A673 (cell line): ENCODE results near the gene TLE1. TPM values are rescaled to one million over a fixed set of nuclear protein-coding genes. Genes with fewer than 3 reads are reported as not detected.

Experiments used
- BruUV-seq: library from RNA; stranded (reverse); fragments of 400-500 nt; replicated peaks from 2 replicates; lab custom pipeline; 2021; lab: Mats Ljungman, UMichigan
- CTCF ChIA-PET: fragments of 300-600 bp; sonication (Branson Sonifier 250); formaldehyde crosslinking; loops from one replicate; lab custom pipeline; 2022; ENCODE audit warnings: antibody characterized with exemption; lab: Charles Lee
- POLR2A ChIA-PET: fragments of 300-600 bp; sonication (Branson Sonifier 250); formaldehyde crosslinking; loops from one replicate; lab custom pipeline; 2022; ENCODE audit warnings: antibody characterized with exemption; ENCODE audit not compliant: low non-redundant PET; lab: Charles Lee
- DNase-seq: peaks from one replicate; pipeline ENCODE4 v3.0.0-alpha.2; 2015; ENCODE audit warnings: low spot score
- H3K27ac ChIP-seq: fragments of 200-600 bp; sonication (generic); 2 replicates; pipeline ENCODE4 v1.5.1; 2016; ENCODE audit warnings: mixed run types, low read depth, mild to moderate bottlenecking, mixed read lengths, antibody characterized with exemption, low read length; ENCODE audit not compliant: poor library complexity, severe bottlenecking
- H3K27me3 ChIP-seq: fragments of 200-600 bp; sonication (generic); replicated peaks from 2 replicates; pipeline ENCODE4 v1.6.1; 2017; ENCODE audit warnings: mixed run types, low read depth, mild to moderate bottlenecking, mixed read lengths, antibody characterized with exemption, low read length; ENCODE audit not compliant: insufficient read depth, poor library complexity
- H3K36me3 ChIP-seq: fragments of 200-600 bp; sonication (generic); 2 replicates; pipeline ENCODE4 v1.6.1; 2016; ENCODE audit warnings: mixed run types, mild to moderate bottlenecking, mixed read lengths, antibody characterized with exemption, low read length; ENCODE audit not compliant: insufficient read depth, poor library complexity, severe bottlenecking
- H3K4me1 ChIP-seq: fragments of 200-600 bp; sonication (generic); 2 replicates; pipeline ENCODE4 v1.6.1; 2017; ENCODE audit warnings: mixed run types, mild to moderate bottlenecking, mixed read lengths, antibody characterized with exemption, low read length; ENCODE audit not compliant: insufficient read depth, poor library complexity, severe bottlenecking
- H3K4me3 ChIP-seq: fragments of 200-600 bp; sonication (generic); 2 replicates; pipeline ENCODE4 v1.5.1; 2016; ENCODE audit warnings: low read depth, mixed run types, mild to moderate bottlenecking, mixed read lengths, low read length; ENCODE audit not compliant: poor library complexity, severe bottlenecking
- H3K9me3 ChIP-seq: fragments of 200-600 bp; sonication (generic); 2 replicates; pipeline ENCODE4 v1.6.1; 2016; ENCODE audit warnings: mixed run types, low read depth, mild to moderate bottlenecking, mixed read lengths, antibody characterized with exemption, low read length; ENCODE audit not compliant: poor library complexity, severe bottlenecking
- EZH2 ChIP-seq: fragments of 200-600 bp; sonication (generic); IDR thresholded peaks from 2 replicates; pipeline ENCODE4 v1.6.1; 2017; ENCODE audit warnings: borderline replicate concordance, low read depth, mild to moderate bottlenecking, mixed read lengths, antibody characterized with exemption, low read length; ENCODE audit not compliant: poor library complexity, severe bottlenecking
- intact Hi-C: fragments of 100-400 bp; cut with micrococcal nuclease; formaldehyde crosslinking; loops from one replicate; pipeline ENCODE4 v1.10.0; 2022; ENCODE audit not compliant: unreplicated experiment
- total RNA-seq: library from RNA; stranded (reverse); gene quantifications from 2 replicates; pipeline ENCODE4 v1.2.3, GENCODE V29; 2021
- TF ChIP-seq, protein P1 (sequence below): fragments of 300-800, 200-600 bp; sonication (generic); conservative IDR thresholded peaks from 2 replicates; pipeline ENCODE4 v1.5.1; 2017; ENCODE audit warnings: low read depth, mild to moderate bottlenecking, antibody characterized with exemption, low read length, moderate library complexity, mixed read lengths

TLE1 gene
- total RNA-seq, 1 experiment from 2014 or later = 2.2 TPM

DNA sequence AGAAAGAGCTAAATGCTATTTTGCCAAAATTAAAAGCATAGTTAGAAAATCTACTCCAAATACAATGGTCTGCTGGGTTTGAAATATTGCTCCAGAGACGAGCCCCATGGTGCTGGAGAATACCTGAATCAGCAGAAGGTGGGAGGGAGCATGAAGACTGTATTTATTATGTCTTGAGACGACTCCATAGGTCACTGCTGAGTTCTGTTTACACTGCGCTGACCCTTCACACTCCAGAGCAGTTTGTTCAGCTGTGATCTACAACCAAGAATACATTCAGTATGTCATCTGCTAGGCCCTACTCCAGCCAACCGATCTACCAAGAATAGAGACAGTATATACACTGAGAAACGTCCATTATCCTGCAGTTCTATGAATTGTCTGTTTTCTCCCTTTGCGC is 150.5 kb downstream of the TLE1 start:
- no peak for DNase-seq
- intact Hi-C loops = no loop called here
- Histone ChIP-seq H3K4me3 (no peak overlapping the region), H3K27ac (no peak overlapping the region), H3K27me3 (peaks cover 14% of the 10 kb centered on the region), H3K36me3 (no peaks in the 10 kb centered on the region), H3K9me3 (no peaks in the 10 kb centered on the region), H3K4me1 (no peaks in the 10 kb centered on the region)
- TF ChIP-seq EZH2 = no peak
- TF ChIP-seq, protein P1, sequence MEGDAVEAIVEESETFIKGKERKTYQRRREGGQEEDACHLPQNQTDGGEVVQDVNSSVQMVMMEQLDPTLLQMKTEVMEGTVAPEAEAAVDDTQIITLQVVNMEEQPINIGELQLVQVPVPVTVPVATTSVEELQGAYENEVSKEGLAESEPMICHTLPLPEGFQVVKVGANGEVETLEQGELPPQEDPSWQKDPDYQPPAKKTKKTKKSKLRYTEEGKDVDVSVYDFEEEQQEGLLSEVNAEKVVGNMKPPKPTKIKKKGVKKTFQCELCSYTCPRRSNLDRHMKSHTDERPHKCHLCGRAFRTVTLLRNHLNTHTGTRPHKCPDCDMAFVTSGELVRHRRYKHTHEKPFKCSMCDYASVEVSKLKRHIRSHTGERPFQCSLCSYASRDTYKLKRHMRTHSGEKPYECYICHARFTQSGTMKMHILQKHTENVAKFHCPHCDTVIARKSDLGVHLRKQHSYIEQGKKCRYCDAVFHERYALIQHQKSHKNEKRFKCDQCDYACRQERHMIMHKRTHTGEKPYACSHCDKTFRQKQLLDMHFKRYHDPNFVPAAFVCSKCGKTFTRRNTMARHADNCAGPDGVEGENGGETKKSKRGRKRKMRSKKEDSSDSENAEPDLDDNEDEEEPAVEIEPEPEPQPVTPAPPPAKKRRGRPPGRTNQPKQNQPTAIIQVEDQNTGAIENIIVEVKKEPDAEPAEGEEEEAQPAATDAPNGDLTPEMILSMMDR = no peak
- no TSS peak for BruUV-seq
- POLR2A ChIA-PET = no interaction called here
- CTCF ChIA-PET = no interaction called here

DNA sequence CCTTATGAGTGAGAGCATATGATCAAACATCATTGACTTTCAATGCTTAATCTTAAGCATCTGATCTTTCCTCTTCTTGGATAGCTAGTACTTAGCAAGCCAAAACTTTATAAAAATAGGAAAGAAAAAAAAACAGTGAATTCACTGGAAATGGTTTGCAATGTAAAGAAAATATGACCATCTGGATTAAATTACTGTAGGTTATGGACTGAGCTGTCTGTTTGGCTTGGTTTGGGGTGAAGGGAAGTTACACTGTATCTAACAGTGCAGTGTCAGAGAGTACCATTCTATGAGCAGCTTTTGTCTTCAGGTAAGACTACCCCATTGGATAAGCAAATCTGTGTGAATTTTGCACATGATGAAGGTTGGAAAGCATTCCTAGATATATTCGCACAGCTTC is 151.4 kb downstream of the TLE1 start:
- intact Hi-C loops = no loop called here
- CTCF ChIA-PET = no interaction called here
- H3K27ac ChIP-seq = no peak overlapping the region
- DNase-seq = no peak
- POLR2A ChIA-PET = no interaction called here
- H3K9me3 ChIP-seq = no peaks in the 10 kb centered on the region
- TF ChIP-seq, protein P1 = no peak
- no peak for TF ChIP-seq EZH2
- no peaks in the 10 kb centered on the region for H3K36me3 ChIP-seq
- no peaks in the 10 kb centered on the region for H3K4me1 ChIP-seq
- H3K4me3 ChIP-seq = no peak overlapping the region
- peaks cover 14% of the 10 kb centered on the region for H3K27me3 ChIP-seq
- no TSS peak for BruUV-seq

DNA sequence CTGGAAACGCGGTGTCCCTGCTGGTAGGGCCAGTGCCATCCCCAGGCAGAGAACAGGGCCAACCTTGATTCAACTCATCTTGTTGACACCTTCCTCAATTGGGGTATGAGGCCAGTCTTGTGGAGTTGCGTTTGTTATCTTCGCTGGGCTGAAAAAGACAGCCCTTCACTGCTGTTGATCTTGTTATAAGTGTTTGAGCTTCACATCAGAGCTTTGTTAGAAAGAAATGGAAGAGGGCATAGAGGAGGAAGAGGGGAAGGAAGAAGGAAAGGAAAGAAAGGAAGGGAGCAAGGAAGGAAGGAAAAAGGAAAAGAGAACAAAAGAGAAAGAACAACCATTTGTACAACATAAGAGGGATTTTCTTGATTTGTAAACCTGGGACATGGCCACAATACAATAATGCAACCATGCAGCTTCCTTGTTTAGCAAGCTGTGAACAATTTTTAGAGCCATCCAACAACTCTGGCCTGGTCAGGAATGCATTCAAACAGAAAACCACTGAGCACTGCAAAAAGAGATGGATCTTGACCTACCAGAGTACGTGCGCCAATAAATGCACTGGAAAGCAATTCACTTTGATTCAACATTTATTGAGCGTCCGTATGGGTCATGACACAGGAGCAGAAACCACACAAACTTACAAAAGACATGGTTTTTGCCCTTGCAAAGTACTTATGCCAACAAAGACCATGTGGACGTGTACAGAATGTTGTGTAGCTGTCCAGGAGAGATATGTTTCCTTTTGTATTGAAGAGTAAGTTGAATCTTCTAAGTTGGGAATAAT is 152.9 kb downstream of the TLE1 start:
- TF ChIP-seq, protein P1 = no peak
- TF ChIP-seq EZH2 = no peak
- CTCF ChIA-PET = no interaction called here
- no peaks in the 10 kb centered on the region for H3K4me1 ChIP-seq
- H3K9me3 ChIP-seq = no peaks in the 10 kb centered on the region
- BruUV-seq = no TSS peak
- POLR2A ChIA-PET = no interaction called here
- H3K27me3 ChIP-seq = peaks cover 14% of the 10 kb centered on the region
- no peak for DNase-seq
- H3K27ac ChIP-seq = no peak overlapping the region
- intact Hi-C loops = no loop called here
- no peak overlapping the region for H3K4me3 ChIP-seq
- no peaks in the 10 kb centered on the region for H3K36me3 ChIP-seq
